Parathyroid adenoma (tissue), 2 donors: Measurements from ENCODE around the gene KLHDC7B.

Experiments
- H2AFZ ChIP-seq: fragments of 300-600 bp; sonication (generic); one replicate; pipeline ENCODE4 v1.7.0; 2017; ENCODE audit warnings: antibody characterized with exemption, mild to moderate bottlenecking
- H3K27ac ChIP-seq: fragments of 300-600 bp; sonication (generic); one replicate; pipeline ENCODE4 v1.7.0; 2017
- H3K27me3 ChIP-seq: fragments of 300-600 bp; sonication (generic); one replicate; pipeline ENCODE4 v1.7.0; 2017; ENCODE audit warnings: low read length; ENCODE audit not compliant: control insufficient read depth, insufficient read depth
- H3K36me3 ChIP-seq: fragments of 300-600 bp; sonication (generic); one replicate; pipeline ENCODE4 v1.7.0; 2017; ENCODE audit warnings: low read length; ENCODE audit not compliant: control insufficient read depth, insufficient read depth
- H3K4me1 ChIP-seq: fragments of 300-600 bp; sonication (generic); one replicate; pipeline ENCODE4 v1.7.0; 2017; ENCODE audit warnings: control low read depth
- H3K4me2 ChIP-seq: fragments of 300-600 bp; sonication (generic); one replicate; pipeline ENCODE4 v1.7.0; 2017; ENCODE audit warnings: low read length
- H3K4me3 ChIP-seq: fragments of 300-600 bp; sonication (generic); one replicate; pipeline ENCODE4 v1.7.0; 2017; ENCODE audit warnings: low read depth, low read length
- H3K79me2 ChIP-seq: fragments of 300-600 bp; sonication (generic); one replicate; pipeline ENCODE4 v1.7.0; 2017; ENCODE audit warnings: control low read depth
- H3K9ac ChIP-seq: fragments of 300-600 bp; sonication (generic); one replicate; pipeline ENCODE4 v1.7.0; 2017; ENCODE audit warnings: mild to moderate bottlenecking
- H3K9me3 ChIP-seq: fragments of 300-600 bp; sonication (generic); one replicate; pipeline ENCODE4 v1.7.0; 2017; ENCODE audit warnings: low read length; ENCODE audit not compliant: control insufficient read depth
- TF ChIP-seq, protein P1 (sequence below): fragments of 300-600 bp; sonication (generic); IDR thresholded peaks from one replicate; pipeline ENCODE4 v1.7.0; 2017; ENCODE audit warnings: antibody characterized with exemption, mild to moderate bottlenecking
- donor health status: primary hyperparathyroidism.

KLHDC7B gene

DNA sequence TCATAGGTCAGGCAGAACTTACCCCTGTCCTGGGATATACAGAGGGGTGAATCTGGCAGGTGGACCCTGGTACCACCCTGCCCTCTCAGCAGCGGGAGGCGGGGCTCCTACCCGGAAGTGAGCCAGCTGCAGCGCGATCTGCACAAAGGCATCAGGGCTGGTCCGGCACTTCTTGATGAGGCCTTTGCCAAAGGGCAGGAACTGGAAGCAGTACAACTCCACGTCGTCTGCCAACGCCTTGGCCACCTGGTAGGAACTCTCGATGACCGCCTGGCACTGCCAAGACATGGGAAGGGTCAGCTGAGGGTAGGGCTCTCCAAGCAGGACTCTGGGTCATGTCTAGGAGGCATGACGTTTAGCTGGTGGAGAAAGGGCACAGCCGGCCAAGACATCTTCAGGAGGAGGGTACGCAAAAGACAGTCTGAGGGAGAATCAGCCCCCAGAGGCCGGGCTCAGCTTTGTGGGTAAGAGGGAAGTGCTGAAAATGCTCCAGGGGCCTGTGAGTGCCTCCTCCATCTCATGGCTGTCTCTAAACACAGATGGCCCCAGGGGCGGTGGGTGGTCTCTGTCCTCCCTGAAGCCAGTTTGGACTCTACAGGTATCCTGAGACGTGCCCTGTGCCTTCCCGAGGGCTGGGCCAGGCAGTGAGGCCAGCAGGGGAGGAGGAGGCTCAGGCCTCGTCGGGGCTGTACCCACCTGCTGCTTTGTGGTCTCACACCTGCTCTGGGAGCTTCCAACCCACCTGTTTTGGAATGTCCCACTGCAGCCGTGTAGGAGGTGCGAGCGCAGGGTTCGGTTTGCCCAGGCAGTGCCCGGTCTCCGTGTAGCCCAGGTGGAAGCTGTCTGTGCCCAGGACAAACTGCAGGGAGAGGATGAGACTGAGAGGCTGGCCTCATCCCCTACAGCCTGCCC lies 25.8 kb downstream of the KLHDC7B start:
- Histone ChIP-seq H3K79me2 (no peaks in the 10 kb centered on the region), H3K4me3 (no peak overlapping the region), H3K36me3 (no peaks in the 10 kb centered on the region), H3K9ac (no peak overlapping the region), H3K27me3 (no peaks in the 10 kb centered on the region), H3K4me1 (peaks cover 12% of the 10 kb centered on the region), H3K9me3 (no peaks in the 10 kb centered on the region), H3K4me2 (no peak overlapping the region), H3K27ac (no peak overlapping the region), H2AFZ (no peak overlapping the region)
- TF ChIP-seq, protein P1, sequence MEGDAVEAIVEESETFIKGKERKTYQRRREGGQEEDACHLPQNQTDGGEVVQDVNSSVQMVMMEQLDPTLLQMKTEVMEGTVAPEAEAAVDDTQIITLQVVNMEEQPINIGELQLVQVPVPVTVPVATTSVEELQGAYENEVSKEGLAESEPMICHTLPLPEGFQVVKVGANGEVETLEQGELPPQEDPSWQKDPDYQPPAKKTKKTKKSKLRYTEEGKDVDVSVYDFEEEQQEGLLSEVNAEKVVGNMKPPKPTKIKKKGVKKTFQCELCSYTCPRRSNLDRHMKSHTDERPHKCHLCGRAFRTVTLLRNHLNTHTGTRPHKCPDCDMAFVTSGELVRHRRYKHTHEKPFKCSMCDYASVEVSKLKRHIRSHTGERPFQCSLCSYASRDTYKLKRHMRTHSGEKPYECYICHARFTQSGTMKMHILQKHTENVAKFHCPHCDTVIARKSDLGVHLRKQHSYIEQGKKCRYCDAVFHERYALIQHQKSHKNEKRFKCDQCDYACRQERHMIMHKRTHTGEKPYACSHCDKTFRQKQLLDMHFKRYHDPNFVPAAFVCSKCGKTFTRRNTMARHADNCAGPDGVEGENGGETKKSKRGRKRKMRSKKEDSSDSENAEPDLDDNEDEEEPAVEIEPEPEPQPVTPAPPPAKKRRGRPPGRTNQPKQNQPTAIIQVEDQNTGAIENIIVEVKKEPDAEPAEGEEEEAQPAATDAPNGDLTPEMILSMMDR = no peak

DNA sequence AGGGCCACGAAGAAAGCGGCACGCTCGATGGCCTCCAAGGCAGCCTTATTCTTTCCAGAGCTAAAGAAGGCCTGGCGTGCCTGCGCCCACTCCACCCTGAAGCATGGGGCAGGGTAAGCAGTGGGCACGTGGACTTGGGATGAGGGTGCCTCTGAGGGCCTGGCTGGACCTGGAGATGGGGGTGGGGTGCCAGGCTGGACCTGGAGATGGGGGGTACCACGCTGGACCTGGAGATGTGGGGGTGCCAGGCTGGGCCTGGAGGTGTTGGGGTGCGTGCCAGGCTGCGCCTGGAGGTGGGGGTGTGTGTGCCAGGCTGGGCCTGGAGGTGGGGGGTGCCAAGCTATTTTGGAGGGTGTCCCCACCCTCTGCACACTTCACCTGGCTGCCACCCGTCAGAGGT lies 27.3 kb downstream of the KLHDC7B start:
- H3K27ac ChIP-seq = no peak overlapping the region
- H3K4me1 ChIP-seq = peaks cover 12% of the 10 kb centered on the region
- no peaks in the 10 kb centered on the region for H3K27me3 ChIP-seq
- TF ChIP-seq, protein P1 = no peak
- H3K36me3 ChIP-seq = no peaks in the 10 kb centered on the region
- no peak overlapping the region for H3K4me2 ChIP-seq
- H3K79me2 ChIP-seq = no peaks in the 10 kb centered on the region
- no peaks in the 10 kb centered on the region for H3K9me3 ChIP-seq
- H3K9ac ChIP-seq = no peak overlapping the region
- H2AFZ ChIP-seq = no peak overlapping the region
- H3K4me3 ChIP-seq = no peak overlapping the region

DNA sequence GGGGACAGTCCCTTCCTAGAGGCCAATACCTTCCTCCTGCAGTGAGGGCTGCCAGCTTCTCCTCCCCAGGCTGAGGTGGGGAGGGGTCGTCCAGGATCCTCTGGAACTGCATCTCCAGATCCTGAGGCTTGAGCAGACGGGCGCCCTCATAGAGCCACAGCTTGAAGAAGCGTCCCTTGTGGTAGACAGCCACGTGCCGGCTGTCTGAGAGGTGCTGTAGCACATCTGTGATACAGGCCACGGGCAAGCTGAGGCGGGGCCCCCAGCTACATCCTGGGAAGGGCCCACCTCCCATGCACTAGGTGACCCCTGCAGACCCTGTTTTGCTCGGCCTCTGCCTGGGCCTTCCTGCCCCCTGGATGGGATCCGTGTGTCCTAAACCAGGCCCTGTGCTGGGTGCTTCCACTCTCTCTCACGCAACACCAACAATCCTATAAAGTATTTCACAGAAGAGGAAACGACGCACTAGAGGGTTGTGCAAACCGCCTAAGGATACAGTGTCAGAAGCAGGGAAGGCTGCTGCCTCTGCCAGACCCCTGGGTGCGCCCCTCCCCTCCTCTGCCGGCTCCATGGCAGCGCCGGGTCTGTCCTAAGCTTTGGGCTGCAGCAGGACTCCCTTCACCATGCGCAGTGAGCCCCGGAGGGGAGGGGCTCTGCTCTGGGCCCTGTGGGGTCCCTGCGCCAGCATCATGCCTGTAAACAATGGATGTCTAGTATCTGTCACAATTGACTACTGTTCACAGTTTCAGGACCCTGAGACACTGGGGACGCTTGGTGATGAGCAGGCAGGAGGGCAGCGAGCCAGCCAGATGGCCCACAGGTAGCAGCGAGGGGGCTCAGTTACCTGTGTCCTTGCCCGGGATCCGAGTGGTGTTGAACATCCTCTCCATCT lies 28.0 kb downstream of the KLHDC7B start:
- Histone ChIP-seq H3K27me3 (no peaks in the 10 kb centered on the region), H3K4me3 (no peak overlapping the region), H3K36me3 (no peaks in the 10 kb centered on the region), H3K4me2 (no peak overlapping the region), H3K9ac (no peak overlapping the region), H2AFZ (no peak overlapping the region), H3K79me2 (no peaks in the 10 kb centered on the region), H3K27ac (no peak overlapping the region), H3K9me3 (no peaks in the 10 kb centered on the region), H3K4me1 (peaks cover 12% of the 10 kb centered on the region)
- TF ChIP-seq, protein P1 = no peak

DNA sequence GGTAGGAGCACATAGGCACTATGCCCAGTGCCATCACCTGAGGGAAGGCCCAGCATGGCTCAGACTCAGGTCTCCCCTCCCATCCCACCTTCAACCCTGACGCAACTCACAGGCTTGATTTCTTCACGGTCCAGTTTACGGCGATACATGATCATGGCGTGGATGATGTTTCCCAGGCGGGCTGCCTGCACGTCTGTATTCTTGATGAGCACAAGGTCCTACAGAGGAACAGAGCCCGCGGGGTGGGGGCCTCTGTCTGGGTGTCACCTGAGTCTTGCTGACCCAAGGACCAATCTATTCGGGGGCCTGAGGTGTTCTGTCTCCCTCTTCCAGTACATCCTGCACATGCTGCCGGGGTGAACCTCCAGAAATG lies 28.7 kb downstream of the KLHDC7B start:
- no peak overlapping the region for H3K4me3 ChIP-seq
- H3K4me2 ChIP-seq = no peak overlapping the region
- no peaks in the 10 kb centered on the region for H3K79me2 ChIP-seq
- no peaks in the 10 kb centered on the region for H3K36me3 ChIP-seq
- TF ChIP-seq, protein P1 = no peak
- H3K9ac ChIP-seq = no peak overlapping the region
- H3K9me3 ChIP-seq = no peaks in the 10 kb centered on the region
- no peaks in the 10 kb centered on the region for H3K27me3 ChIP-seq
- H2AFZ ChIP-seq = no peak overlapping the region
- no peak overlapping the region for H3K27ac ChIP-seq
- H3K4me1 ChIP-seq = peaks cover 10% of the 10 kb centered on the region
